ENCODE measurements around the gene AVPI1. TPM values are rescaled to one million over a fixed set of nuclear protein-coding genes. Genes with fewer than 3 reads are reported as not detected.
A peak's percentile ranks its signal among the peaks of the same experiment; 100 is the strongest.

The AVPI1 gene
- total and polyA plus RNA-seq, 2 of the 13 experiments (the other 11 are each of a cell fraction or from before 2014, with no cell fraction given) = 39.8 to 61.2 TPM

- TF ChIP-seq EP300 (IDR thresholded peaks at IDR 0.05; ENCODE audit: low read depth in 2 of 2, low read length in 2 of 2) = peak; percentile 27 to 31; a peak in 2 of 4 replicates
- peak; percentile 60 for TF ChIP-seq EP300 (CRISPR knock-in tag; IDR thresholded peaks at IDR 0.05; ENCODE audit: borderline replicate concordance)
- no peak for TF ChIP-seq ZBTB40 (IDR thresholded peaks at IDR 0.05)
- peak; percentile 48; the same call in 1 of the 2 replicates for TF ChIP-seq ZBTB40 (CRISPR knock-in tag; IDR thresholded peaks at IDR 0.05)
- no peak for TF ChIP-seq PAF1 (CRISPR knock-in tag; IDR thresholded peaks at IDR 0.05)
- 0 out of 2 replicates have a peak, but pooled peaks have one; percentile 60 for TF ChIP-seq KAT7 (CRISPR knock-in tag; IDR thresholded peaks at IDR 0.05; ENCODE audit: borderline replicate concordance)
- peak; percentile 78 for TF ChIP-seq ZNF691 (CRISPR knock-in tag; IDR thresholded peaks at IDR 0.05; ENCODE audit: borderline replicate concordance, low read depth)
- TF ChIP-seq NAIF1 (CRISPR knock-in tag; IDR thresholded peaks at IDR 0.05; ENCODE audit: borderline replicate concordance) = no peak
- no peak for TF ChIP-seq TOE1 (CRISPR knock-in tag; IDR thresholded peaks at IDR 0.05)
- TF ChIP-seq KLF12 (CRISPR knock-in tag; IDR thresholded peaks at IDR 0.05; ENCODE audit: borderline replicate concordance) = peak; percentile 82
- peak; percentile 86 for TF ChIP-seq POLR2G (IDR thresholded peaks at IDR 0.05; ENCODE audit: low read depth, low read length)
- 0 out of 2 replicates have a peak, but pooled peaks have one; percentile 30 for TF ChIP-seq ZNF24 (IDR thresholded peaks at IDR 0.05)
- no peak for TF ChIP-seq PAX8 (CRISPR knock-in tag; IDR thresholded peaks at IDR 0.05; ENCODE audit: borderline replicate concordance)
- peak; percentile 10; the same call in 1 of the 2 replicates for TF ChIP-seq ZNF451 (CRISPR knock-in tag; IDR thresholded peaks at IDR 0.05)
- TF ChIP-seq MIER2 (CRISPR knock-in tag; IDR thresholded peaks at IDR 0.05) = 0 out of 2 replicates have a peak, but pooled peaks have one; percentile 2
- TF ChIP-seq SAFB2 (CRISPR knock-in tag; IDR thresholded peaks at IDR 0.05; ENCODE audit: borderline replicate concordance, low read depth) = peak; percentile 75; the same call in 1 of the 2 replicates
- TF ChIP-seq MED8 (CRISPR knock-in tag; IDR thresholded peaks at IDR 0.05; ENCODE audit: insufficient replicate concordance) = peak; percentile 33
- peak; percentile 91 for TF ChIP-seq ZNF792 (CRISPR knock-in tag; IDR thresholded peaks at IDR 0.05)
- TF ChIP-seq STAT5B (CRISPR knock-in tag; IDR thresholded peaks at IDR 0.05) = 0 out of 2 replicates have a peak, but pooled peaks have one; percentile 34
These were observed at the start of gene AVPI1 (continued) for GRCh38 chr10:97686962-97687784.

Measured in HepG2 (cell line).